HG02588 (cell line): ENCODE data around the gene TMED5.

Source experiments
- ATAC-seq: cut with Tn5 transposase; IDR thresholded peaks from one replicate; pipeline ENCODE4 v1.9.1; 2021; ENCODE audit warnings: mild to moderate bottlenecking, moderate library complexity; ENCODE audit not compliant: unreplicated experiment

TMED5 gene

GRCh38 chr1:93124556-93125355 lies 55.5 kb downstream of the TMED5 start:
- no peak for ATAC-seq

- no peak for ATAC-seq
Measured at GRCh38 chr1:93123201-93123783, 56.9 kb downstream of the TMED5 start.

- no peak for ATAC-seq
Measured at GRCh38 chr1:93120614-93121013, 59.6 kb downstream of the TMED5 start.

- no peak for ATAC-seq
Measured at GRCh38 chr1:93114391-93114790, 65.8 kb downstream of the TMED5 start.

- ATAC-seq: no peak
Measured at GRCh38 chr1:93113127-93113526, 67.1 kb downstream of the TMED5 start.

GRCh38 chr1:93111561-93111960 lies 68.7 kb downstream of the TMED5 start:
- ATAC-seq: no peak

GRCh38 chr1:93111065-93111464 lies 69.1 kb downstream of the TMED5 start:
- ATAC-seq: no peak

- ATAC-seq: no peak
Measured at GRCh38 chr1:93109578-93109977, 70.6 kb downstream of the TMED5 start.

GRCh38 chr1:93108335-93108734 lies 71.9 kb downstream of the TMED5 start:
- ATAC-seq: no peak

- no peak for ATAC-seq
Measured at GRCh38 chr1:93107395-93107794, 72.8 kb downstream of the TMED5 start.

- ATAC-seq: no peak
Measured at GRCh38 chr1:93106226-93106625, 74.0 kb downstream of the TMED5 start.

GRCh38 chr1:93102142-93102541 lies 78.1 kb downstream of the TMED5 start:
- no peak for ATAC-seq
